Middle frontal gyrus (tissue), 1 donor: ENCODE data around the gene CCDC175.

Source experiments
- DNase-seq: peaks from one replicate; pipeline ENCODE4 v3.0.0-alpha.2; 2015; ENCODE audit warnings: low spot score; ENCODE audit errors: extremely low spot score

Gene CCDC175

DNA sequence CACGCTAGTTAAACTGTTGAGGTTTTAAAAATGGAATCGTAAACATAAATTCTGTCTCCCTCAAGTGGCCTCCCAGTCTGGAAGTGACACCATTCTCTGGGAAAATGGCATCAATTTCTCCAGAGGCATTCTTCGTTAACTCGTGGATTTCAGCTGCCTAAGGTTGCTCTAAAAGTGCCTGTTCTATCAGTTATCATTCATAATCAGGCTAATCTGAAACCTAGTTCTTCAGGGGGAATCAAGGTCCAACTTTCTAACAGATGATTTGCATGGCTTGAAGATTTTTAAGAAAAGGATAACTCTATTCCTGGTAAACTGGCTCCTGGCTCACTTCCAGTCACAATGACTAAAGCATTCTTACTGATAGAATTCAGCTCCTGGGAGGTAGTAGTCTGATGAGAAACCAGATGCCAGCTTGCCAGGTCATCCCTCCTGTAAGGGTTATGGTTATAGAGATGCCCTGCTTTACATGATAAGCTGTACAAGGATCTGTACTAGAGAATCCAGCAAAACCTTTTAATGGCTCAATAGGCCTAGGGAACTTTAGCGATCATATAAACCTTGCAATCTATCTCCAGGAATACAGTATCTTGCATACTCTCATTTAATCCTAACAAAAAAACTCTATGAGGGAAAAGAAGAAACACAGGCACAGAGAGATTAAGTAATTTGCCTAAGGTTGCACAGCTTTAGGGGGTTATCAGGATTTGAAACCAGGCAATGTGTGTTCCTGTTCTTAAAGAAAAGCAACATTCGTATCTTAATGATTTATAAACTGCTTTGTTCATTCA, 93.9 kb downstream of the CCDC175 start:
- no peak for DNase-seq

DNA sequence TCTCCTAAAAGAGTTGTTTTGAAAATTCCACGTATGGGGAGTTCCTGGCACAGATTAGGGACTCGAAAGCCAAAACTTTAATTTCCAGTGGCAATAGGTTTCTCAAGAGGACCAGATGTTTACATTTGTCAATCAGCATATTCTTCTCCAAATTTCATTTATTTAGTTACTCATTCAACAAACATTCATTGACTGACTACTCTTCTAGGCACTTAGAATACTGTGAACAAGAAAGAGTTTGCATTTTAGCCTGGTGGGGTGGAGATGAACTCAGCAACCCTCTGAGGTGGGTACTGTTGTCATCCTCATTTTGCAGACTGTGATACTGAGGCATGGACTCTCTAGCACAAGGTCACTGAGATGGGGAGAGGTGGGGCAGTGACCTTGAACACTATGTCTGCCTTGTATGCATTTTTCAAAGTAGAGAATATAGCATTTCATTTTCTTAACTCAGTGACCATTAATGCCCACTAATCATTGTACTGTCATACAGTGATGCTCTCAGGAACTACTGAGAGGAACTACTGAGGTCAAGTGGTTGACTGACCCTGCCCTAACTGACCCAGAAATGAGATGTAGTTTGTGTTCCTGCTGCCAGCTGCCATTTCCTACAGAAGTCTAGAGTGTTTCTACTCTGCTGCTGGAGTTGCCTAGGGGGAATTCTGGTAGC, 94.6 kb downstream of the CCDC175 start:
- DNase-seq: no peak

DNA sequence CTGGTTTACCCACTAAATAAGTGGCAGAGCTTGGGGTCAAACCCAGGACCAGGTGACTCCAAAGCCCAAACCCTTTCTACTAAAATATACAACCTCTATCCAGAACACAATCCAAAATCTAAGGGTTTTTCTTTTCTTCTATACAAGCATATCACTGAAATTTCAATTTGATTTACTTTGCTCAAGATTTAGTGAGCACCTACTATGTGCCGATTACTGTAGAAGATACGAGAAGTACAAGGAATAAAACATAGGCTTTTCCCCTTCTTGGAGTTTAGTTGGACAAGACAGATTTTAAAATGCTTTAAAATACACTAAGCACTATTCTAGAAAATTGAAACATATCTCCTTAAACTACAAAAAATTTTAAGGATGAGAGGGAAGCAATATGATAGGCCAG, 95.2 kb downstream of the CCDC175 start:
- DNase-seq: no peak

DNA sequence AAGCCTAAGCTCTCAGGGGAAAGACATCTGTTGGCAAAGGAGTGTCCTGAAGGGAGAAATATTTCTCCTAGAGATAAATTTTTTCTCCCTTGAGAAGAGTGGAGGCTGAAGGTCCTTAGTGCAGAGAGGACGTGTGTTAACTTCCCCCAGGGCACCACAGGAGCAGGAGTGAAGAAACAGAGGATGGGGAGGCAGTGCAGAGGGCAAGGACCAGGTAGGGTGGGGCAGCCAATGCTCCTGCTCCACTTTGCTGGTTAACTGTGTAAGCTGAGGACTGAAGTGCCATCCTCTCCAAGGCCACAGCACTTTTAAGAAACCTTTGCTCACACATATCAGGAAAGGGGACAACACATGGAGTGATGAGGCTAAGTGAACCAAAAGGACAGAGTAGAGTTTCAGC, 96.4 kb downstream of the CCDC175 start:
- DNase-seq: no peak

DNA sequence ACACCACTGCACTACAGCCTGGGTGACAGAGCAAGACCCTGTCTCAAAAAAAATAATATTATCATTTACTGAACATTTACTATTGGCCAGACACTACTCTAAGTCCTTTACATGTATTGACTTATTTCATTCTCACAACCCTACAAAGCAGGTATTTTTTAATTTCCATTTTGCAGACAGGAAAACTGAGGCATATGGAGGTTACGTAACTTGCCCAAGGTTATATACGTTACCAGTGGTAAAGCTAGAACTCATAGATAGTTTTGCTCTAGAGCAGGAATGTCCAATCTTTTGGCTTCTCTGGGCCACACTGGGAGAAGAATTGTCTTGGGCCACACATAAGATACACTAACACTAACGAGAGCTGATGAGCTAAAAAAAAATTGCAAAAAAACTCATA, 98.1 kb downstream of the CCDC175 start:
- no peak for DNase-seq

DNA sequence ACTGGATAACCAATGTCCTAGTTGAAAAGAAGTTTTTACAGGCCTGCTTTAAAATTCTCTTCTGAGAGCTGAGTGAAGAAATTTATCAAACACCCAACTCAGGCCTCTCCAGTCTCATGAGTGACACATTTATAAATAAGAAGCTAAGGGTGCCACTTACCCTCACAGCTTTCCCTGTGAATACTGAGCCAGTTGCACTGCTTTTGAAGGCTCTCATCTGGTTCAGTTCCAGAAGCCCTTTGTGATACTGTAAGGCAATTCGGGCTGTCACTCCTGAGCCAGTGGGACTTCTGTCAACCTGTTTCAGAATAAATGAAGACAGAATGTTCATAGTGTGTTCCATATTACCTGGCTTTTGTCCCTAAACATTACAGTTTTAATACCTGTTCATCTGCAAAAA, 100.9 kb downstream of the CCDC175 start:
- DNase-seq: no peak

DNA sequence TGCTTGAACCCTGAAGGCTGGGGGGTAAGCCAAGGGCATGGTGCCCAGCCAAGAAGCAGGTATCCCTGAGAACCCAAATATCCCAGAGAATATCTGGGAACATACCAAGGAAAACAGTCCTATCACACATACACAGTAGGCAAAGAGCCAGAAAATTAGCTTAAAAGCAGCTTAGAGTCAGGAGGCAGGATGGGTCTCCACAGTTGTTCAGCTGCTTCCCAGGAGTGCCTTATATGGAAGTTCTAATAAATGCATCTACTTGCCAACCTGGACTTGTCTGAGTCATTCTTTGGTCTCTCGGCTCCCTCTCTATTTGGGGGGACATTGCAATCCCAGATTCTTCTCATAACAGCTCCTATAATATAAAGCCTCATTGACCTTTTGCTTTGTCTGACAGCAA, 102.4 kb downstream of the CCDC175 start:
- no peak for DNase-seq

DNA sequence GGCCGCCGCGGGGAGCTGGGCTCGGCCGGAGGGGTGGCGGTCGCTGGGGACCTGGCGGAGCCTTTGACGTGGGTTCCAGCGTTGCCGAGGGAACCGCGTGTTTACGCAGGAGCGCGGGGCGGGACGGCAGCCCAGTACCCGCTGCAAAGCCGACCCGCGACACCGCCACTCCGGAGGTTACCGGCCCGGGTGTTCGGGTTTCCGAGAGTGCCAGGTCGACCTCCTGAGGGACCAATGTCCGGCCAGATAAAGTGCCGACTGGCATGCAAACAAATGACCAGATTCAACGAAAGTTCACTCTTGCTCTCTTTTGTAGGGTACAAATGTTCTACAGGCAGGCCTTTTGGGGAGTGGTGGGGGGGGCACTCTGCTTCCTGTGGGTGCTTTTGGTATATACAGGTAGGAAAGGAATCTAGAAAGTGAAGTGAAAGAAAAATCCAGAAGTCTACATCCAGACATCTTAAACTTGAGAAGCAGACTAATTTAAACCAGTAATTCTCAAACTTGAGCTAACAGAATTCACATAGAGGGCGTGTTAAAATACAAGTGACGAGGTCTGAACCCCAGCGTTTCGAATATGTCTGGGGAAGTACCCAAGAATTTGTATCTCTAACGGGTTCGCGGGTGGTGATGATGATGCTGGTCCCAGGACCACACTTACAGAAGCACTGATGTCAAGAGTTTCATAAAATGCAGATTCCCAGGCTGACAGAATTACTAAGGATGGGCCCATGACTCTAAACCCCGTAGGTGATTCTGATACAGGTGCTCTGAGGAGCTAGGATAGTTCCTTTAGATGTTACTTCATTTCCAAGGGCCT, 111.1 kb downstream of the CCDC175 start, which contains the start of gene GPR135:
TSS of gene GPR135 (minus strand) at position 65 of the 820 bp plus-strand sequence. CDS start 154 bp downstream, outside the sequence.
- DNase-seq: no peak

DNA sequence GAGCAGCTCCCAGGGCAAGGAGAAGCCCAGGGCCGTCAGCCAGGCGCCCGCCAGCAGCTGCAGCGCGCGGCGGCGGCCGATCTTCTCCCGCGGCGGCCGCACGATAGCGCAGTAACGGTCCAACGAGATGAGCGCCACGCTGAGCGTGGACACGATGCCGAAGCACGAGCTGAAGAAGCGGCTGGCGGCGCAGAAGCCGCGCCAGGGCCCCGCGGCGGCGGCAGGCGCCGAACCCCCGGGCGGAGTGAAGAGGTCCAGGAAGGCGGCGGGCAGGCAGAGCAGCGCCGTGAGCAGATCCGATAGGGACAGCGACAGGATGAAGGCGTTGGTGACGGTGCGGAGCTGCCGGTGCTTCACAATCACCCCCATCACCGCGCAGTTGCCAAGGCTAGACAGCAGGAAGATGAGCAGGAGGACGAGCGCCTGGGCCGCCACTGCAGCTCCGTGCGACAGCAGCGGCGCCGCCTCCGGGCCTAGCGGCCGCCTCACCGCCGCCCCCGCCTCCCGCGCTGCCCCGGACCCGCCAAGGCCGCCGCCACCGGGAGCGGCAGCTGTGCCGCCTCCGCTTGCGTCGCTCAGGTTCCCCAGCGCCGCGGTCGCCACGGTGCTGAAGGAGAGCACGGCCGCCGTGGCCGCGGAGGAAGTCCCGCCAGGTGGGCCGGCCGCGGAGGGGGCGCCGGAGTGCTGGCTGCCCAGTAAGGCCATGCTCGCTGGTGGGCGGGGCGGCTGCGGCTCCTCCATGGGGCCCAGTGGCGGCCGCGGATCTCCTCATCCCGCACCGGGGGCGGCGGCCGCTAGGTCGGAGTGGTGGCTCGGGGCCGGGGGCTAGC, 111.9 kb downstream of the CCDC175 start:
- no peak for DNase-seq

DNA sequence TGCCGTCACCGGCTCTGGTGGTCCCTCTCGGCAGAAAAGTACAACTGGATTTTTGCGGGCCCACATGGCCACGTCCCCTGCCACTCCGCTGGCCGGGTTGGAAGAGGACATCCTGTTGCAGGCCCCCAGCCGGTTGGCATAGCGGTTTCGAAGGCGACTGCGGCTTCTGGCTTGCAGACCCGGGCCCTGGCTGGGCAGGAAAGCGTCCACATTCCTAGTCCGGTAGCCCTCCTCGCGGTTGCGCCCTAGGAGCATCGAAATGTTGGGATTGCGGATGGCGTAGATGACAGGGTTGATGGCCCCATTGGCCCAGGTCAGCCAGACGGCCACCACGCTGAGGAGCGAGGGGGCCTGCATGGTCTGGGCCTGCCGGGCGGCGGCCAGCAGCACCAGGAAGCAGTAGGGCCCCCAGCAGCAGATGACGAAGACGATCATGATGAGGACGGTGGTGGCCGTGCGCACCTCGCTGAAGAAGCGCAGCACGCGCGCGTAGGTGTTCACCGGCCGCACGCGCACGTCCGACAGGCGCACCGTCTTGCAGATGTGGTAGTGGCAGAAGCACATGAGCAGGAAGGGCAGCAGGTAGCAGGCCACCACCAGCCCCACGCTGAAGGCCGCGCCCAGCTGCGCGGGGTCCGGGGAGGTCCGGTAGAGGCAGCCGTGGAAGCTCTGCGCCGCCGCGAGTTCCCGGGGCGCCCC, 112.7 kb downstream of the CCDC175 start:
- DNase-seq: no peak

DNA sequence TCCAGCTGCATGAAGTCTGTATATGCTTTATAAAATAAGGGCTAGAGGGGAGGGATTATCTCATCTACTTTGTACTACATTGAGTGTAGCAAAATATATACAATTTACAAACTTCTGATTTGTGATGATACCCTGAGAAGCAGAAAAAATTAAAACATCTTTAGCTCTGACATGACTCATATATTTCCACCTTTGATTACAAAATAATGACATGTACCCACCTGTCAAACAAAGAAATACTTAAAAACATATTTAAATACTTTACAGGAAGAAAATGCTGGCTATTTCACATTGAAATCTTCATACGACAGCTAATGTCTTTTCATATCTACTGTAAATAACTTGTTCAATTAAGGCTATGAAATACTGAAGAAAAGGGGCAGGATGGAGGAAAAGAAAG, 114.7 kb downstream of the CCDC175 start:
- no peak for DNase-seq

DNA sequence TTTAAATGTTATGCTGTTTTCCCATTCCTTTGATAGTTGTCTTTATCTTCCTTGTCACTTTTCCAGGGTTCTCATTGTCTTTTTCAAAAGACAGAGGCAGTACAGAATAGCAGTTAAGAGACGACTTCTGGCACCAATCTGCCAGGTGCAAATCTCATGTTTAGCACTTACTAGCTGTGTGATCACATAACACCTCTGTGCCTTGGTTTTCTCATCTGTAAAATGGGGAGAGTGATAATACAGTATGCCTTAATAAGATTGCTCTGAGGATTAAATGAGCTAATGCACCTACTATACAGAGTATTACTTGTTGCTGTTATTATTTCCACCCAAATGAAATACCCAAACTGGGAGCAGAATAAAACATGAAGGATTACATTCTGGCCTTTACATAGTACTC, 116.2 kb downstream of the CCDC175 start:
- no peak for DNase-seq

DNA sequence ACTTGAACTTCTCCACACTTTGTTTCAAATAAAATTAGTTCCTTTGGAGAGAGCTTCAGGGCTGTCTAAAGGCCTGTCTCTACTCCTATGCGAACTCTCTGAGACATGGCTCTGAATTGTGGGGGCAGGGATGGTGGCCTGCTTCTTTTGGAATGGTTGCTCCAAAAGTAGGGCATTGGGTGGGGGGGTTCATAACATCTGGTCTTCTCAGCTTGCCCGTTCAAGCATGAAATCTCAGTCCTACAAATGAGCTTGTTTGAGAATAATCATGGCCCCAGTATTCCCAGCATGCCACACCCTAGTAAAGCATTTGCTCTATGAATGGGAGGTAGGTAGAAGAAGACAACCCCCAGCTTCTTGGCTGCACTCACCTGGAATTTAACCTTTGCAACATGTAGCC, 118.1 kb downstream of the CCDC175 start:
- DNase-seq: no peak

DNA sequence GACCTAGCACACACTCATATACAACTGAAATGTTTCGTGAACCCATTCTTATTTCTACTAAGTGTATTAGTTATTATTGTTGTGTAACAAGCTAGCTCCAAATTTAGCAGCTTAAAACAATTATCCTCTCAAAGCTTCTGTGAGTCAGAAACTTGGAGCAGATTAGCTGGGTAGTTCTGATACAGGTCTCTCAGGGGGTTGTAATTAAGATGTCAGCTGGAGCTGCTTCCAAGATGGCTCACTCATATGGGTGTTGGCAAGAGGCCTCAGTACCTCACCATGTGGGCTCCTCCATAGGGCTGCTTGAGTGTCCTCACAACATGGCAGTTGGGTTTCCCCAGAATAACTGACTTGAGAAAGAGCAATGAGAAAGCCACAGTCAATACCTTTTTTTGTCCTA, 121.2 kb downstream of the CCDC175 start:
- DNase-seq: no peak
